Thoracic aorta (tissue), 2 donors: ENCODE results near the gene SYAP1. TPM values are rescaled to one million over a fixed set of nuclear protein-coding genes. Genes with fewer than 3 reads are reported as not detected.
A peak's percentile ranks its signal among the peaks of the same experiment; 100 is the strongest.

Experiments used
- ATAC-seq: fragments of 150-250 bp; one replicate; pipeline ENCODE4 v1.8.0; 2017; ENCODE audit warnings: low read depth; ENCODE audit not compliant: insufficient number of reproducible peaks, low FRiP score
- DNase-seq: peaks from one replicate; pipeline ENCODE4 v3.0.0-alpha.2; 2020; ENCODE audit warnings: low spot score
- H3K27ac ChIP-seq, 2 donors: fragments of 200-600 bp; sonication (generic); 1 replicate in 1 of 2; 2 replicates in 1 of 2; pipeline ENCODE4 v1.5.1; 2016; ENCODE audit warnings: mild to moderate bottlenecking in 2 of 2, moderate library complexity in 2 of 2
- H3K27me3 ChIP-seq: fragments of 200-600 bp; sonication (generic); replicated peaks from 2 replicates; pipeline ENCODE4 v1.6.0; 2016; ENCODE audit warnings: mild to moderate bottlenecking; ENCODE audit not compliant: insufficient read depth
- H3K36me3 ChIP-seq: fragments of 200-600 bp; sonication (generic); one replicate; pipeline ENCODE4 v1.5.1; 2016
- H3K4me1 ChIP-seq, 2 donors: fragments of 200-600 bp; sonication (generic); 1 replicate in 1 of 2; 2 replicates in 1 of 2; pipeline versions ENCODE4 v1.5.1 to v1.6.0; 2016; ENCODE audit warnings: low read depth in 2 of 2, mild to moderate bottlenecking in 1 of 2; ENCODE audit not compliant: control insufficient read depth in 1 of 2
- H3K4me3 ChIP-seq: fragments of 200-600 bp; sonication (generic); 2 replicates; pipeline ENCODE4 v1.5.1; 2016; ENCODE audit warnings: mild to moderate bottlenecking
- H3K9me3 ChIP-seq: fragments of 200-600 bp; sonication (generic); 2 replicates; pipeline ENCODE4 v1.5.1; 2016
- total RNA-seq, 2 donors: library from RNA; depleted of rRNA; stranded (reverse); fragments of >200 nt; gene quantifications; one replicate each; pipeline versions ENCODE4 v1.1.0 to v1.2.3, GENCODE V29; 2016
- TF ChIP-seq, protein P1 (sequence below): fragments of 200-600 bp; sonication (generic); IDR thresholded peaks from one replicate; pipeline ENCODE4 v1.5.1; 2019; ENCODE audit warnings: antibody characterized with exemption

SYAP1 gene
- total RNA-seq, 2 donors from 2014 or later: 18.3 to 22.2 TPM

DNA sequence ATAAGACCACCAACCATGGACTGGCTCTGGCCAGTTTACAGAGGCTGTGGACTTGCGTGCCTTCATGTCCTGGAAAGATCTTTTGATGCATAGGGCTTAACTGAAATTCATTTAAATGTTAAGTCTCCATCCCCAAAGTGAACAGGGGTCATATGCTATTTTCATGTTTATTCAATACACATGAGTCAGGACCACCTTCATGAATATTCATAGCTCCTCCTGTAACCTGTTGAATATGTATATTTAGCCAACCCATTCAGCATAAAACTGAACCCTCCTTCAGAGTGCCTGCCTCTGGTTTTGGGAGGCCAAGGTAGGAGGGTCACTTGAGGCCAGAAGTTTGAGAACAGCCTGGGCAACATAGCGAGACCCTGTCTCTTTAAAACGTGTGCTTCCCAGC, 14.0 kb upstream of the SYAP1 start:
- H3K4me1 ChIP-seq: no peaks in the 10 kb centered on the region
- H3K9me3 ChIP-seq: no peaks in the 10 kb centered on the region
- no peaks in the 10 kb centered on the region for H3K36me3 ChIP-seq
- H3K4me3 ChIP-seq: no peak overlapping the region
- no peaks in the 10 kb centered on the region for H3K27me3 ChIP-seq
- TF ChIP-seq, protein P1, sequence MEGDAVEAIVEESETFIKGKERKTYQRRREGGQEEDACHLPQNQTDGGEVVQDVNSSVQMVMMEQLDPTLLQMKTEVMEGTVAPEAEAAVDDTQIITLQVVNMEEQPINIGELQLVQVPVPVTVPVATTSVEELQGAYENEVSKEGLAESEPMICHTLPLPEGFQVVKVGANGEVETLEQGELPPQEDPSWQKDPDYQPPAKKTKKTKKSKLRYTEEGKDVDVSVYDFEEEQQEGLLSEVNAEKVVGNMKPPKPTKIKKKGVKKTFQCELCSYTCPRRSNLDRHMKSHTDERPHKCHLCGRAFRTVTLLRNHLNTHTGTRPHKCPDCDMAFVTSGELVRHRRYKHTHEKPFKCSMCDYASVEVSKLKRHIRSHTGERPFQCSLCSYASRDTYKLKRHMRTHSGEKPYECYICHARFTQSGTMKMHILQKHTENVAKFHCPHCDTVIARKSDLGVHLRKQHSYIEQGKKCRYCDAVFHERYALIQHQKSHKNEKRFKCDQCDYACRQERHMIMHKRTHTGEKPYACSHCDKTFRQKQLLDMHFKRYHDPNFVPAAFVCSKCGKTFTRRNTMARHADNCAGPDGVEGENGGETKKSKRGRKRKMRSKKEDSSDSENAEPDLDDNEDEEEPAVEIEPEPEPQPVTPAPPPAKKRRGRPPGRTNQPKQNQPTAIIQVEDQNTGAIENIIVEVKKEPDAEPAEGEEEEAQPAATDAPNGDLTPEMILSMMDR: no peak
- DNase-seq (no peak), ATAC-seq (no peak)
- H3K27ac ChIP-seq: no peak overlapping the region

DNA sequence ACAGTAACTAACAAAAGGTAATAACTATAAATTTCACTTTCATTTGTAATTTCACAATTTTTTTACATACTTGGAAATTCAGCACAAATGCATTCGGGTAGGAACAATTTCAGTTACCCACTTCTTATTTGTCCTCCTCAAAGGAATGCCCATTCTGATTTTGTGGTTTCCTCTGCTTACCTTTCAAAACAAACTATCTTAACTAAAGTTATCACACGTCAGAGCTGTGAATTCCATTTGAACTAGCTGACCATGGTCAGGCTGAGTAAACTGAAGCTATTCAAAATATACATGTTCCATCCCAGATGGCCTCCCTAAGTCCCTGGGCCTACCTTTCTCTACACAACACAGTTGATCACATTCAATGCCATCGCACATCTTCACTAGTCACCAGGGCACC, 11.4 kb upstream of the SYAP1 start:
- Histone ChIP-seq H3K4me1 (no peaks in the 10 kb centered on the region), H3K4me3 (no peak overlapping the region), H3K27me3 (no peaks in the 10 kb centered on the region), H3K36me3 (no peaks in the 10 kb centered on the region), H3K27ac (no peak overlapping the region), H3K9me3 (no peaks in the 10 kb centered on the region)
- DNase-seq: no peak
- TF ChIP-seq, protein P1: no peak
- no peak for ATAC-seq

- DNase-seq: no peak
- no peaks in the 10 kb centered on the region for H3K27me3 ChIP-seq
- H3K4me3 ChIP-seq: peak overlapping the region; percentile 87
- no peak for ATAC-seq
- no peaks in the 10 kb centered on the region for H3K4me1 ChIP-seq
- H3K36me3 ChIP-seq: no peaks in the 10 kb centered on the region
- TF ChIP-seq, protein P1: no peak
- no peaks in the 10 kb centered on the region for H3K9me3 ChIP-seq
- H3K27ac ChIP-seq: peak overlapping the region; percentile 72 to 80
Observed at GRCh38 chrX:16711219-16711811, 8.1 kb upstream of the SYAP1 start.

- no peak for DNase-seq
- TF ChIP-seq, protein P1: no peak
- ATAC-seq: no peak
Observed at GRCh38 chrX:16711893-16712547, 7.4 kb upstream of the SYAP1 start.

DNA sequence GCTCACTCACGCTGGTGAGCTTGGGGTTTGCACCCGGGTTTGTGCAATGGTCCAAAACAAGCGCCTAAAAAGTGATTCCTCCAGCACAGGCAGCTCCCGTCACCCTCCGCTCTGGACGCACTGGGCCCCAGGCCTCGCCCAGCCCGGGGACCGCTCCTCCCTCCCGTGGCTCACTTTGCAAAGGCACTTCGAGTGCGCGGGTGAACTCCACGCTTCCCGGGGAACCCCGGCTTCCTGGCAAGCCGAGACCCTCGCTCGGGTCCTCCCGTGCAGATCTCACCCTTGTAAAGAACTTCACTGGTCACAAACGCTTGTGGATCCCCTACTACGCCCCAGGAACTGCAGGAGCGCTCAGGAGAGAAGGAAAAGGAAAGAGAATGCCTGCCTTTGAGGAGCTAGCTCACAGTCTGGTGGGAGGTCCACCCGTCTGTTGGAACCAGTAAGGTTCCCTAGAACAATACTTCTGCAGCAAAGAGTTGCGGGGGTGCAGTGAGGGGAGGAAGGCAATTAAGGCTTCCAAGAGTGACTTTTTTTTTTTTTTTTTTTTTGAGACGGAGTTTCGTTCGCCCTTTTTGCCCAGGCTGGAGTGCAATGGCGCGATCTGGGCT, 6.8 kb upstream of the SYAP1 start, which contains the start of gene CTPS2:
TSS of gene CTPS2 (minus strand) at position 122 of the 608 bp plus-strand sequence. CDS start 9,767 bp downstream, outside the sequence.
- Histone ChIP-seq H3K27me3 (no peaks in the 10 kb centered on the region), H3K36me3 (no peaks in the 10 kb centered on the region), H3K4me3 (peak within 1 kb of the TSS; percentile 87), H3K4me1 (no peaks in the 10 kb centered on the region), H3K9me3 (no peaks in the 10 kb centered on the region), H3K27ac (peak within 1 kb of the TSS; percentile 72 to 80)
- ATAC-seq: no peak
- TF ChIP-seq, protein P1: no peak
- no peak for DNase-seq

More at GRCh38 chrX:16711893-16712547, 7.4 kb upstream of the SYAP1 start:
- Histone ChIP-seq H3K36me3 (no peaks in the 10 kb centered on the region), H3K27me3 (no peaks in the 10 kb centered on the region), H3K4me3 (peak overlapping the region; percentile 87), H3K27ac (peak overlapping the region; percentile 72 to 80), H3K4me1 (no peaks in the 10 kb centered on the region), H3K9me3 (no peaks in the 10 kb centered on the region)
